ENCODE results near the gene AIMP1.
"Not testable (repeated sequence)": the region's sequence is repeated elsewhere in the genome, so short reads cannot be mapped to it uniquely, and the experiment has no call there.

Gene AIMP1

GRCh38 chr4:106312997-106313522, 3.3 kb upstream of the AIMP1 start:
- no peak for DNase-seq

- DNase-seq, result no peak
Measured at GRCh38 chr4:106314960-106315359, 1.4 kb upstream of the AIMP1 start.

GRCh38 chr4:106315476-106315967, 828 bp upstream of the AIMP1 start:
- DNase-seq, result no peak

- DNase-seq, result no peak
Measured at GRCh38 chr4:106316773-106317409, 541 bp downstream of the AIMP1 start.

GRCh38 chr4:106317815-106318214, 1.5 kb downstream of the AIMP1 start:
- no peak for DNase-seq

- DNase-seq, result no peak
Measured at GRCh38 chr4:106318511-106318910, 2.2 kb downstream of the AIMP1 start.

- no peak for DNase-seq
Measured at GRCh38 chr4:106320235-106320634, 3.9 kb downstream of the AIMP1 start.

- DNase-seq, result not testable (repeated sequence)
Measured at GRCh38 chr4:106321168-106321567, 4.8 kb downstream of the AIMP1 start.

GRCh38 chr4:106321814-106322213, 5.5 kb downstream of the AIMP1 start:
- DNase-seq, result not testable (repeated sequence)

GRCh38 chr4:106323119-106323518, 6.8 kb downstream of the AIMP1 start:
- no peak for DNase-seq

- DNase-seq, result no peak
Measured at GRCh38 chr4:106325800-106326199, 9.4 kb downstream of the AIMP1 start.

GRCh38 chr4:106329041-106329618, 12.8 kb downstream of the AIMP1 start:
- DNase-seq, result no peak

- DNase-seq, result no peak
Measured at GRCh38 chr4:106333186-106333585, 16.8 kb downstream of the AIMP1 start.

GRCh38 chr4:106334741-106335470, 18.6 kb downstream of the AIMP1 start:
- DNase-seq, result no peak

GRCh38 chr4:106336618-106337017, 20.3 kb downstream of the AIMP1 start:
- DNase-seq, result no peak

GRCh38 chr4:106337916-106338315, 21.6 kb downstream of the AIMP1 start:
- no peak for DNase-seq

GRCh38 chr4:106338671-106339070, 22.3 kb downstream of the AIMP1 start:
- DNase-seq, result no peak

- no peak for DNase-seq
Measured at GRCh38 chr4:106339431-106339830, 23.1 kb downstream of the AIMP1 start.

- no peak for DNase-seq
Measured at GRCh38 chr4:106340774-106341173, 24.4 kb downstream of the AIMP1 start.

- no peak for DNase-seq
Measured at GRCh38 chr4:106343865-106344646, 27.7 kb downstream of the AIMP1 start.

GRCh38 chr4:106344647-106344970, 28.3 kb downstream of the AIMP1 start:
- no peak for DNase-seq

- no peak for DNase-seq
Measured at GRCh38 chr4:106347167-106347566, 30.8 kb downstream of the AIMP1 start.

- no peak for DNase-seq
Measured at GRCh38 chr4:106351016-106351415, 34.7 kb downstream of the AIMP1 start.
